Activated naive CD8-positive, alpha-beta T cell treated with anti-CD3 and anti-CD28 coated beads, Interleukin-2, amount 50 U/mL, for 24 hours (primary cell): Measurements from ENCODE around the gene TRIM67.

ENCODE experiments used
- ATAC-seq: fragments of 150-1000 bp; cut with Tn5 transposase; one replicate; pipeline ENCODE4 v1.10.0; 2021
- DNase-seq: peaks from one replicate; pipeline ENCODE4 v3.0.0; 2021
- H3K27ac Mint-ChIP-seq: one replicate; pipeline ENCODE4 v1.8.0; 2021; ENCODE audit warnings: mild to moderate bottlenecking, mixed read lengths
- H3K27me3 Mint-ChIP-seq: one replicate; pipeline ENCODE4 v1.8.0; 2021; ENCODE audit warnings: mixed read lengths
- H3K36me3 Mint-ChIP-seq: one replicate; pipeline ENCODE4 v1.8.0; 2021; ENCODE audit warnings: low read depth, mixed read lengths
- H3K4me1 Mint-ChIP-seq: one replicate; pipeline ENCODE4 v1.8.0; 2021; ENCODE audit warnings: mixed read lengths
- H3K4me3 Mint-ChIP-seq: one replicate; pipeline ENCODE4 v1.8.0; 2021; ENCODE audit warnings: mild to moderate bottlenecking, moderate library complexity, mixed read lengths
- H3K9me3 Mint-ChIP-seq: one replicate; pipeline ENCODE4 v1.8.0; 2021; ENCODE audit warnings: mixed read lengths

Gene TRIM67

DNA sequence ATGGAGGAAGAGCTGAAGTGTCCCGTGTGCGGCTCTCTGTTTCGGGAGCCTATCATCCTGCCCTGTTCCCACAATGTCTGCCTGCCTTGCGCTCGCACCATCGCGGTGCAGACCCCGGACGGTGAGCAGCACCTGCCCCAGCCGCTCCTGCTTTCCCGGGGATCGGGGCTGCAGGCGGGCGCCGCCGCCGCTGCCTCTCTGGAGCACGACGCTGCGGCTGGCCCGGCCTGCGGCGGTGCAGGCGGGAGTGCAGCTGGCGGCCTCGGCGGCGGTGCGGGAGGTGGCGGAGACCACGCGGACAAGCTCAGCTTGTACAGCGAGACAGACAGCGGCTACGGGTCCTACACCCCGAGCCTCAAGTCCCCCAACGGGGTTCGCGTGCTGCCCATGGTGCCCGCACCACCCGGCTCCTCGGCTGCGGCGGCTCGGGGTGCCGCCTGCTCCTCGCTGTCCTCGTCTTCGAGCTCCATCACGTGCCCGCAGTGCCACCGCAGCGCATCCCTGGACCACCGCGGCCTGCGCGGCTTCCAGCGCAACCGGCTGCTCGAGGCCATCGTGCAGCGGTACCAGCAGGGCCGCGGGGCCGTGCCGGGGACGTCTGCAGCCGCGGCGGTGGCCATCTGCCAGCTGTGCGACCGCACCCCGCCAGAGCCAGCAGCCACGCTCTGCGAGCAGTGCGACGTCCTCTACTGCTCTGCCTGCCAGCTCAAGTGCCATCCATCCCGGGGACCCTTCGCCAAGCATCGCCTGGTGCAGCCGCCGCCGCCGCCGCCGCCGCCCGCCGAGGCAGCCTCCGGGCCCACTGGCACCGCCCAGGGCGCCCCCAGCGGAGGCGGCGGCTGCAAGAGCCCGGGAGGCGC lies 1.3 kb downstream of the TRIM67 start:
- no peak for DNase-seq
- Mint-ChIP-seq H3K27ac (no peak overlapping the region), H3K9me3 (no peaks in the 10 kb centered on the region), H3K27me3 (peaks cover 69% of the 10 kb centered on the region), H3K4me1 (no peaks in the 10 kb centered on the region), H3K36me3 (no peaks in the 10 kb centered on the region), H3K4me3 (no peak overlapping the region)
- ATAC-seq = no peak

DNA sequence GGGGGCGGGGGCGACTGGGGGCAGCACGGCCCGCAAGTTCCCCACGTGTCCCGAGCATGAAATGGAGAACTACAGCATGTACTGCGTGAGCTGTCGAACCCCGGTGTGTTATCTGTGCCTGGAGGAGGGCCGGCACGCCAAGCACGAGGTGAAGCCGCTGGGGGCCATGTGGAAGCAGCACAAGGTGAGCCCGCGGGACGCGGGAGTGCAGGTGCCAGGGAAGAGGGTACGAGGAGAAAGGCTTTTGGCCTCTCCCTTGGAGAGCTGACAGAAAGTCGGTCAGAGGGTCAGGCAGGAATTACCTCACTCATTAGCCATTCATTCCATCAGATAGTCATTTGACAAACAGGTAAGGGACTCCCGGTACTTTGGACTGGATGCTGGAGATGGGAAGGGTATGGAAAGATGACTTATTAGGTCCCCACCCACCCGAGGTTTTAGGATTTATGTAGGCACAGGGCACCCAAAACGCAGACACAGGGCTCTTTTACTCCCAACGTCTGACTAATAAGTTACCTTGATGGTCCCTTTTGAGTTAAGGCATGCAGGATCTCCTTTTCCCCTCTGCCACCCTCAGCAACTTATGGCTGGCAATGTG lies 2.1 kb downstream of the TRIM67 start:
- H3K9me3 Mint-ChIP-seq = no peaks in the 10 kb centered on the region
- H3K27me3 Mint-ChIP-seq = peaks cover 66% of the 10 kb centered on the region
- H3K4me3 Mint-ChIP-seq = no peak overlapping the region
- ATAC-seq = no peak
- DNase-seq = no peak
- no peaks in the 10 kb centered on the region for H3K36me3 Mint-ChIP-seq
- no peaks in the 10 kb centered on the region for H3K4me1 Mint-ChIP-seq
- no peak overlapping the region for H3K27ac Mint-ChIP-seq

DNA sequence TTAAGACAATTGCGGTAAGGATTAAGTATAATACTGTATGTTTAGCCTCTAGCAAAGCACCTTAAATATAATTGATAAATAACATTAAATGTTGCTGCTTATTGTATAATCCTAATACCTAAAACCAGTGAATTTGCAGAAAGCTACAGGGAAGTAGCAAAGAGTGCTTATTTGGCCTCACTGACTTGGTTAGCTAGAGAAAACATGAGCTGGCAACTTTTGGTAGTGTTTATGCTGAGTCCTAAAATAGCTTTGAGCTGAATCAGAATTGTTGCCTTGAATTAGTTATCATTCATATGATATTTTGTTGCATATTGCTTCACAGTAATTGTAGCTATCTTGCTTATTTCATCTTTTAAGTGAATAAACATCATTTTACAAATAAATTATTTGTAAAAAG lies 3.5 kb downstream of the TRIM67 start:
- no peaks in the 10 kb centered on the region for H3K36me3 Mint-ChIP-seq
- no peak overlapping the region for H3K4me3 Mint-ChIP-seq
- DNase-seq = no peak
- H3K27ac Mint-ChIP-seq = no peak overlapping the region
- peaks cover 55% of the 10 kb centered on the region for H3K27me3 Mint-ChIP-seq
- no peak for ATAC-seq
- no peaks in the 10 kb centered on the region for H3K9me3 Mint-ChIP-seq
- H3K4me1 Mint-ChIP-seq = no peaks in the 10 kb centered on the region

DNA sequence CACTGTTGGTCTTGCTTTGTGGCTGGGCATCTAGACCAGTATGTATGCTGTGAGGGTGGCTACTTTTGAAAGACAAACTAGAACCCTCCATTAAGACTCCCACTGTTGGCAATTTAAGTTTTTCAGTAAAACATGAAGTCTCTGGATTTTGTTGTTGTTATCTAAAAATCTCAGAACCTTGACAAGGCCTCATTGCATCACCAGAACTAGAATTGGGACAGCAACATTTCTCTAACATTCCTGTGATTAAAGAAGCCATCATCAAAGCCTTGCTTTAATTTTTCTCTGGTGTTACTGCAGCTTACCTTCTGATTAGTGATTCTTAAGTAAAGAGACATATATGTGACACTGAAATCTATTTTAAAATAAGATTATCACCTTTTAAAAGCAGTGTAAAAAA lies 4.5 kb downstream of the TRIM67 start:
- H3K27me3 Mint-ChIP-seq = peaks cover 48% of the 10 kb centered on the region

DNA sequence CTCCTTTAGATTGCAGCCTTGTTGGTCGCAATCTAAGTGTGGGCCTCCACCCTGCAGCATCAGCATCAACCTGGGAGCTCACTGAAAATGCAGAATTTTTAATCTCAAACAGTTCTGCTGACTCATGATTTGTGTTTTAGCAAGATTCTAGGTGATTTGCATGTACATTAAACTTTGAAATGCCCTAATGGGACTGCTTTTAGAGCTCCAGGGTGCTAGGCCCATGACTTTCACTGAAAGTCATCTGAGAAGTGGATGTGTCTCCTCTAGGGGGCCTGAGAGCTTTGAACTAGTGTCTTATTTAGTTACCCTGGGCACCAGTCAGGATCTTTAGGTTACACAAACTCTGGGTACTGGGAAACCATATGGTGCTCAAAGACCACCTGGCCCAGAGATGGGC lies 9.0 kb downstream of the TRIM67 start:
- peaks cover 38% of the 10 kb centered on the region for H3K27me3 Mint-ChIP-seq
- H3K9me3 Mint-ChIP-seq = no peaks in the 10 kb centered on the region
- no peak overlapping the region for H3K4me3 Mint-ChIP-seq
- no peaks in the 10 kb centered on the region for H3K36me3 Mint-ChIP-seq
- no peak overlapping the region for H3K27ac Mint-ChIP-seq
- no peak for ATAC-seq
- no peaks in the 10 kb centered on the region for H3K4me1 Mint-ChIP-seq
- no peak for DNase-seq

More for the DNA sequence above, 4.5 kb downstream of the TRIM67 start:
- ATAC-seq (no peak), DNase-seq (no peak)
- no peaks in the 10 kb centered on the region for H3K4me1 Mint-ChIP-seq
- H3K36me3 Mint-ChIP-seq = no peaks in the 10 kb centered on the region
- no peak overlapping the region for H3K27ac Mint-ChIP-seq
- no peaks in the 10 kb centered on the region for H3K9me3 Mint-ChIP-seq
- no peak overlapping the region for H3K4me3 Mint-ChIP-seq

DNA sequence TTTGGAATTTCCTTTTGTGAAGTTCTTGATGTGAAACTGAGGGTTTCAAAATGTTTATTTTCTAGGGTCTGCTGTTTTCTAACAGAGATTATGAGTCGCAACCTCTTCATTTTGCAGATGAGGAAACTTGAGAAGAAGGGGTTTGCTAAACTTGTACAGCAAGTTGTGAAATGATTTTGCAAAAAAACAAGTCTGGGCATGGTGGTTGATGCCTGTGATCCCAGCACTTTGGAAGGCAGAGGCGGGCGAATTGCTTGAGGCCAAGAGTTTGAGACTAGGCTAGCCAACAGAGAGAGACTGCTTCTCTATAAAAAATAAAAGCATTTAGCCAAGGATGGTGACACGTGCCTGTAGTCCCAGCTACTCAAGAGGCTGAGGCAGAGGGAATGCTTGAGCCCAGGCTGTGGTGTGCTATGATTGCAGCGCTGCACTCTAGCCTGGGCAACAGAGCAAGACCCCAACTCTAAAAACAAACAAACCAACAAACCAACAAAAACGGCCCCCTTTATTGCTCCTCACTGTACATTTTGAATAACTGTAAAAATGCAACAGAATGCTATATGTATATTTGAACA lies 9.9 kb downstream of the TRIM67 start:
- DNase-seq = no peak

DNA sequence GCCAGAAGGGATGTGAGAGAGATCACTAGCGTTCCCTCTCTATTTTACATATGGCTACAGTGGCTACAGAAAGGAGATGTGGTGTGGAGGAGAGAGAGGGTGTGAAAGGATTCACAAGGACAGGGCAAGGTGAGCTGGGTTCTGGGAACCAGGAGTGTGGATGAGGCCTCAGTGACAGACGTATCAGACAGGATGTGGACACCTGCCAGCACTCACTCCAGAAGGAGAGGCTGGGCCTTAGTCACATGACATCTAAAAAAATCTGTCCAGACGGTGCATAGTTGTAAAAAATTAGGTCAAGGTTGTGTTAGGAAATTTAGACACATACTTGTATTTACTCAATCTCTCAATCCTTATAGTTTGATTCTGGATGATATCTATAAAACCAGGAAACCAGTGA lies 10.6 kb downstream of the TRIM67 start:
- H3K9me3 Mint-ChIP-seq = no peaks in the 10 kb centered on the region
- DNase-seq = no peak
- H3K4me1 Mint-ChIP-seq = no peaks in the 10 kb centered on the region
- H3K27me3 Mint-ChIP-seq = peaks cover 36% of the 10 kb centered on the region
- no peak overlapping the region for H3K27ac Mint-ChIP-seq
- H3K4me3 Mint-ChIP-seq = no peak overlapping the region
- no peak for ATAC-seq
- no peaks in the 10 kb centered on the region for H3K36me3 Mint-ChIP-seq

More for the DNA sequence above, 9.9 kb downstream of the TRIM67 start:
- Mint-ChIP-seq H3K36me3 (no peaks in the 10 kb centered on the region), H3K9me3 (no peaks in the 10 kb centered on the region), H3K4me3 (no peak overlapping the region), H3K4me1 (no peaks in the 10 kb centered on the region), H3K27me3 (peaks cover 35% of the 10 kb centered on the region), H3K27ac (no peak overlapping the region)
- ATAC-seq = no peak

DNA sequence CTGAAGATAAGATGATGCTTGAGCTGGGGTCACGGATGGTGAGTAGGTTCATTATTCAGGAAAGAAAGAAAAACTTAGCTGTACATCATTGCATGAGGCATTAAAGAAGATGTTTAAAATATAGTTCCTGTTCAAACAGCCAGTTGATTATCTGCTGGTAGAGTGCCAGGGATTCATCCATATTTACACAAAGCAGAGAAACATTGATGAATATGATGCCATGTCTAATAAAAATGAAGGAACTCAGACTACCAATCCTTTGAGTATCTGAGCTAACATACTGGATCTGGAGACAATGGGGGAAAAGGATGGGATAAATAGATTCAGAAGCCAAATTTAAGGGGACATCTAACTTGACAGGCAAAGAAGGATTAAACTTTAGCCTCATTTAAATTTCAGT lies 14.6 kb downstream of the TRIM67 start:
- no peaks in the 10 kb centered on the region for H3K36me3 Mint-ChIP-seq
- H3K27ac Mint-ChIP-seq = no peak overlapping the region
- peaks cover 35% of the 10 kb centered on the region for H3K27me3 Mint-ChIP-seq
- no peak for ATAC-seq
- no peaks in the 10 kb centered on the region for H3K4me1 Mint-ChIP-seq
- no peak for DNase-seq
- no peaks in the 10 kb centered on the region for H3K9me3 Mint-ChIP-seq
- H3K4me3 Mint-ChIP-seq = no peak overlapping the region

DNA sequence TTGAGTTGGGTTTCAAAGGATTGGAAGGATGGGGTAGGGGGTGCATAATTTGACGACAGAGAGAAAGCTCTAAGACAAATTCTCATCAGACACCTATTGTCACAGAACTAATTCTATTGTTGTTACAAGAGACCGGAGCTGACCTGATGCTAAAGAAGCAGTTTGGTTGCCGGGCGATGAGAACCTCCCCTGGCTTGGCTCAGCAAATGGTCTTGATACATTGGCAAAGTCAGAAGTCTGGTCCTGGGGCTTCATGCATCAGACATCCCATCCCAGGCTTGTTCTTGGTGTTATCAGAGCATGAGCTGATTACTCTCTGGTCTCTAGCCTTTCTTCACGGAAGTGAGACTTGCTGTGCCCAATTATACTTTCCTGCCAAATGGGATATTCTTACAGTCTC lies 15.4 kb downstream of the TRIM67 start:
- no peak for DNase-seq

DNA sequence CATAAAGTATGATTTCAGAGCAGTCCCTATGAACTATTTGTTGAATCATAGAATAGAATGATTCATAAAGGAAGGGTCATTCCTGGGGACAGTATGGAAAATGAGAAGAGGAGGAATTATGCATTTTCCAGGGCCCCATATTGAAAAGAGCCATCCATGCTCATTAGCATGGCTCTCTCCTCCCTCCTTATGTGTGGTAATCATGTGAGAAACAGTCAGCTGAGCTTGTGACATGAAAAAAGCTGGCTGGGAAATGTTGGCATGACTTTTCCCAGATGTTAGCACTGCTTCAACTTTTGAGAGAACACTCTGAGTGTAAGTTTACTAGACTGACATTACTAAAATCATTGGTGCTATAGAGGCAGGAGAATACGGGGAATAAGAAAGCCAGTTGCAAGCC lies 16.1 kb downstream of the TRIM67 start:
- H3K4me3 Mint-ChIP-seq = no peak overlapping the region
- no peak for ATAC-seq

More for the DNA sequence above, 15.4 kb downstream of the TRIM67 start:
- H3K4me3 Mint-ChIP-seq = no peak overlapping the region
- no peak overlapping the region for H3K27ac Mint-ChIP-seq
- peaks cover 32% of the 10 kb centered on the region for H3K27me3 Mint-ChIP-seq
- ATAC-seq = no peak
- no peaks in the 10 kb centered on the region for H3K36me3 Mint-ChIP-seq
- no peaks in the 10 kb centered on the region for H3K9me3 Mint-ChIP-seq
- no peaks in the 10 kb centered on the region for H3K4me1 Mint-ChIP-seq

DNA sequence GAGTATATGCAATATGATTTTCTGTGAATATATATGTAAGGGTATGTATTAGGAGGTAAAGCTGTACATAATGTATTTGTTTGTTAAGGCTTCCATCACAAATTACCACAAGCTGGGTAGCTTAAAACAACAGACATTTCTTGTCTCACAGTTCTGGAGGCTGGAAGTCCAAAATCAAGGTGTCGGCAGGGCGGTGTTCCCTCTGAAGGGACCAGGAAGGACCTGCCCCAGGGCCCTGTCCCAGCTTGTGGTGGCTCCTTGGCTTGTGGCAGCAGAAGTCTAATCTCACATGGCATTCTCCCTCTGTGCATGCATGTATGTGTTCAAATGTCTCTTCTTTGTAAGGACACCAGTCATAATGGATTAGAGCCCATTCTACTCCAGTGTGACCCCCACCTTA lies 17.1 kb downstream of the TRIM67 start:
- ATAC-seq = no peak
- no peak overlapping the region for H3K4me3 Mint-ChIP-seq
- no peaks in the 10 kb centered on the region for H3K9me3 Mint-ChIP-seq
- no peak overlapping the region for H3K27ac Mint-ChIP-seq
- no peaks in the 10 kb centered on the region for H3K4me1 Mint-ChIP-seq
- no peak for DNase-seq
- no peaks in the 10 kb centered on the region for H3K36me3 Mint-ChIP-seq
- H3K27me3 Mint-ChIP-seq = peaks cover 32% of the 10 kb centered on the region

More for the DNA sequence above, 16.1 kb downstream of the TRIM67 start:
- H3K4me1 Mint-ChIP-seq = no peaks in the 10 kb centered on the region
- H3K27me3 Mint-ChIP-seq = peaks cover 32% of the 10 kb centered on the region
- H3K9me3 Mint-ChIP-seq = no peaks in the 10 kb centered on the region
- H3K36me3 Mint-ChIP-seq = no peaks in the 10 kb centered on the region
- DNase-seq = no peak
- no peak overlapping the region for H3K27ac Mint-ChIP-seq

DNA sequence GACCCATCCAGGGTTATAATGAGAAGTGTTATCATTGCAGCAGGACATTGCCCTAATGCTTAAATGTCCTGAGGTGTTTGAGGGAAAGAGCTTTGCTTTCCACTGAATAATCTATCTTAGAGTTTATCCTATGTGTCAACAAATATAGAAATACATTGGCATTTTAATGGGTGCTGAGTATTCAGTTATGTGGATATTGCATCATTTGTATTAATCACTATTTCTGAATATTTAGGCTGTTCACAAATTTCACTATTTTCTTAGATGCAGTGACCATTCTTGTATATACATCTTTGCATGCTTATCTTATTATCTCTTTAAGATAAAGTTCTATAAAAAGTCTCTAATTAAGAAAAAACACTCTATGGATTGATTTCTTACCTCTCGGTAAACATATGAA lies 18.2 kb downstream of the TRIM67 start:
- peaks cover 31% of the 10 kb centered on the region for H3K27me3 Mint-ChIP-seq
- no peaks in the 10 kb centered on the region for H3K4me1 Mint-ChIP-seq
- DNase-seq (no peak), ATAC-seq (no peak)
- no peaks in the 10 kb centered on the region for H3K36me3 Mint-ChIP-seq
- no peaks in the 10 kb centered on the region for H3K9me3 Mint-ChIP-seq
- no peak overlapping the region for H3K4me3 Mint-ChIP-seq
- no peak overlapping the region for H3K27ac Mint-ChIP-seq

DNA sequence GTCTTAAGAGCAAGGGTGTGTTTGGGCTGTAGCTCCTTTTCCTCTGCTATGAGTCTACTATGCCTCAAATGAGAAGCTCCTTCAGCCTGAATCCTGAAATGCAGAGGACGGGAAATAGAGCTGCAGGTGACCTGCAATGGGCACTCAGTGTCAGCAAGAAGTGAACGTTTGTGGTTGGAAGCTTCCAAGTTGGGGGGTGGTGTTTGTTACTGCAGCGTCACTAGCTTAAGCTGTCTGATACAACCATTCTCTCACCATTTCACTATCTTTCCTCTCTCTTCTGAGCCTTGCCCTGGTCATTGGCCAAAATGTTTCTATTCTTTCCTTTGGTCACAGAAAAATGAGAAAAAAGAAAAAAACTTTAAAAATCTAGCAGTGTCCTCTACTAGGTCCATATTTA lies 19.4 kb downstream of the TRIM67 start:
- Mint-ChIP-seq H3K4me3 (no peak overlapping the region), H3K9me3 (no peaks in the 10 kb centered on the region), H3K27ac (no peak overlapping the region), H3K27me3 (peaks cover 24% of the 10 kb centered on the region), H3K4me1 (no peaks in the 10 kb centered on the region), H3K36me3 (no peaks in the 10 kb centered on the region)
- DNase-seq (no peak), ATAC-seq (no peak)

DNA sequence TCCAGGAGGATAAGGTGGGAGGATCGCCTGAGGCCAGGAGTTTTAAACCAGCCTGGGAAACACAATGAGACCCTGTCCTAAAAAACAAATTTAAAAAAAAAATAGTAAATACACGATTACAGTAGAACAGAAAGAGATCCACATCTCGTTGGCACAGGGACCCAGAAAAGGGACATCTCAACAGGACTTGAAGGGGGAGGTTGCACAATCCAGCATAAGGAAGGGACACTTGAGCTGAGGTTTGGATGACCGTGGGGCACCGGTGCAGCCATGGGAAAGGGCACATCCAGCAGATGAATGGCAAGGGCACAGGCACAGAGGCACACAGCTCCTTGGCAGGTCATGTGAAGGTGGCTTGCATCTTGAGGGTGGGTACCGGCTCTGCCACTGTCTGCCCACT lies 20.5 kb downstream of the TRIM67 start:
- no peaks in the 10 kb centered on the region for H3K9me3 Mint-ChIP-seq
- no peaks in the 10 kb centered on the region for H3K36me3 Mint-ChIP-seq
- H3K27ac Mint-ChIP-seq = no peak overlapping the region
- ATAC-seq = no peak
- DNase-seq = no peak
- H3K27me3 Mint-ChIP-seq = peaks cover 21% of the 10 kb centered on the region
- H3K4me1 Mint-ChIP-seq = no peaks in the 10 kb centered on the region
- H3K4me3 Mint-ChIP-seq = no peak overlapping the region
